Prostate gland (tissue), 2 donors: ENCODE measurements around the gene IQGAP1.

Experiments used
- POLR2AphosphoS5 ChIP-seq: sonication (generic); formaldehyde crosslinking; IDR thresholded peaks from one replicate; pipeline ENCODE4 v1.6.1; 2017; ENCODE audit warnings: antibody characterized with exemption
- TF ChIP-seq, protein P1 (sequence below), 4 experiments: fragments of 200-600 bp in 2 of 4; fragments of 450-650 bp in 2 of 4; sonication (generic) in 2 of 4; IDR thresholded peaks; 1 replicate in 3 of 4; 2 replicates in 1 of 4; pipeline ENCODE4 v1.5.1; 2016 to 2019; ENCODE audit warnings: antibody characterized with exemption in 4 of 4, mild to moderate bottlenecking in 2 of 4, moderate library complexity in 2 of 4

DNA sequence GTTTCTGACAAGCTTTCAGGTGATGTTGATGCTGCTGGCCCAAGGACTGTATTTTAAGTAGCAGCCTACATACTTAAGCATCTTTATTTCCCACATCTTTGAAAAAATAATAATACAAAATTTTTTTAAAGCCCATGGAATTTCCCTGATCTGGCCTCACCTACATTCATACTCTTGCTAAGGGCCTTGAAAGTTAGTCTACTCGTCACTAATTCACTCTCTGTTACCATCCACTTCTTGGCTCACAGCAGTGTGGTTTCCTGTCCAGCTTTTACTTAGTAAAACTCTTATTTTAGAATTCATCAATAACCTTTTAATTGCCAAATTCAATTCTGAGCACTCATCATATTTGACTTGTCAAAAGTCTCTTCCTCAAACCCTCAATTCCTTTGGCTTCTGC is 82.4 kb downstream of the IQGAP1 start:
- no peak for TF ChIP-seq POLR2AphosphoS5
- TF ChIP-seq, protein P1, sequence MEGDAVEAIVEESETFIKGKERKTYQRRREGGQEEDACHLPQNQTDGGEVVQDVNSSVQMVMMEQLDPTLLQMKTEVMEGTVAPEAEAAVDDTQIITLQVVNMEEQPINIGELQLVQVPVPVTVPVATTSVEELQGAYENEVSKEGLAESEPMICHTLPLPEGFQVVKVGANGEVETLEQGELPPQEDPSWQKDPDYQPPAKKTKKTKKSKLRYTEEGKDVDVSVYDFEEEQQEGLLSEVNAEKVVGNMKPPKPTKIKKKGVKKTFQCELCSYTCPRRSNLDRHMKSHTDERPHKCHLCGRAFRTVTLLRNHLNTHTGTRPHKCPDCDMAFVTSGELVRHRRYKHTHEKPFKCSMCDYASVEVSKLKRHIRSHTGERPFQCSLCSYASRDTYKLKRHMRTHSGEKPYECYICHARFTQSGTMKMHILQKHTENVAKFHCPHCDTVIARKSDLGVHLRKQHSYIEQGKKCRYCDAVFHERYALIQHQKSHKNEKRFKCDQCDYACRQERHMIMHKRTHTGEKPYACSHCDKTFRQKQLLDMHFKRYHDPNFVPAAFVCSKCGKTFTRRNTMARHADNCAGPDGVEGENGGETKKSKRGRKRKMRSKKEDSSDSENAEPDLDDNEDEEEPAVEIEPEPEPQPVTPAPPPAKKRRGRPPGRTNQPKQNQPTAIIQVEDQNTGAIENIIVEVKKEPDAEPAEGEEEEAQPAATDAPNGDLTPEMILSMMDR (IDR thresholded peaks at IDR 0.05), result no peak
